Activated T-cell treated with anti-CD3 and anti-CD28 coated beads for 1 hour (primary cell): ENCODE measurements around the gene POP4.

ENCODE experiments used
- DNase-seq: peaks from one replicate; pipeline ENCODE4 v3.0.0-alpha.2; 2020; ENCODE audit warnings: low read depth

POP4 gene

GRCh38 chr19:29576761-29577648, 29.1 kb upstream of the POP4 start:
- DNase-seq = no peak

DNA sequence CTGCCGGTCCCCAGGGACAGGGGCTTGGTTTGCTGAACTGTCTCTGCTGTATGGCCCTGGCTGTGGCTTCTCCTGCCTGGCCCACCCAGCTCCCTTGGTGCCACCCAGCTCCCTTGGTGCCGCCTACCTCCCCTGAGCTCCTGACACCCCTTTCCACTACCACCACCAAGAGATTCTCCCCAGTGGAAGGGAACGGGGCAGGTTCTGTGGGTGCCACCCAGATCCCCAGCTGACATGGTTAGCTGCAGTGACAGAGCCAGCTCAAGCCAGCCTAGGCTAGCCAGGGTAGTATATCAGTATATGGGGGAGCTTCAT, 28.5 kb upstream of the POP4 start:
- DNase-seq = no peak

- no peak for DNase-seq
Observed at GRCh38 chr19:29578349-29578748, 27.7 kb upstream of the POP4 start.

GRCh38 chr19:29579308-29579910, 26.7 kb upstream of the POP4 start:
- DNase-seq = no peak

GRCh38 chr19:29581398-29581797, 24.7 kb upstream of the POP4 start:
- DNase-seq = no peak

DNA sequence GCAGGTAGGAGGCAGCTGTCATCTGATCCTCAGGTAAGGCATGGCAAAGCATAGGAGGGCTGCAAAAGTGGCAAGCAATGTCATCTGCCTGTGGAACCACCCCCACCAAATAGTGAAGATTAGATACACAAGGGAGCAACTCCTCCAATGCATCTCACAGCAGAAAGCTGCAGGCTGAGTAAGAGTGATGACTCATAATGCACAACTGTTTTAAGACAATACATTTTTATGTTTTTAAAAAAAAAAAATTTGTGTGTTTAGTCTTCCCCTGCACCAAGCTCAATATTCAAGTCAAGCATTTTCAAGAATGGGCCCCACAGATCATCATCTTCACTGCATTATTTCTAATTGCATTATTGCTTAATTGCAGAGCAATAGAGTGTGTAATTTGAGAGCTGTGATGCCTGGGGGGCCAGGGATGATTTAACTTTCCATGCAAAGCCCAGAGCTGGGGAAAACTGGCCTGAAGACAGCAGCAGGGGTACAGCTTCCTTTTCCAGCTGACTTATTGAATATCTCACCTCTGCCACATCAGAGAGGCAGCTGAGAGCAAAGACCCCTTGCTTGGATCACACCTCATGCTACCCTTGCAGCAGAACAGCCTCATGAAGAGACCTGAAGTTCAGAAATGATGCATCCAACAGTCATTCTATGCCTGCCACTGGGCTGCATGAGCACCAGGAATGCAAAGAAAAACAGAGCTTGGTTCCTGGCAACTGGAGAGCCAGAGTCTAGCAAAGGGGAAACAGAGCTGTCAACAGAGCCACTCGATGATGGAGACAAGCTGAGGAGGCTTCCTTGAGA, 22.7 kb upstream of the POP4 start:
- no peak for DNase-seq

GRCh38 chr19:29586401-29586800, 19.7 kb upstream of the POP4 start:
- no peak for DNase-seq

GRCh38 chr19:29587059-29587458, 19.0 kb upstream of the POP4 start:
- DNase-seq = no peak

- peak; percentile 15 for DNase-seq
Observed at GRCh38 chr19:29587518-29587986, 18.5 kb upstream of the POP4 start.

DNA sequence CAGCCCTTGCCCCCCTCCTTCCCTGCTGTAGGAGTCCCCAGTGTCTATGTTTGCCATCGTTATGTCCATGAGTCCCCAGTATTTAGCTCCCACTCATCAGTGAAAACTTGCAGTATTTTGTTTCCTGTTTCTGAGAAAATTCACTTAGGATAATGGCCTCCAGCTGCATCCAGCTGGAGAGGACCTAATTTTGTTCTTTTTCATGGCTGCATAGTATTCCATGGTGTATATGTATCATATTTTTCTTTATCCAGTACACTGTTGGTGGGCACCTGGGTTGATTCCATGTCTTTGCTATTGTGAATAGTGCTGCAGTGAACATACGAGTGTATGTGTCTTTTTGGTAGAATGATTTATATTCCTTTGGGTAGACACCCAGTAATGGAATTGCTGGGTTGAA, 18.0 kb upstream of the POP4 start:
- no peak for DNase-seq

GRCh38 chr19:29590278-29590677, 15.8 kb upstream of the POP4 start:
- no peak for DNase-seq

GRCh38 chr19:29591670-29592069, 14.4 kb upstream of the POP4 start:
- DNase-seq = no peak

DNA sequence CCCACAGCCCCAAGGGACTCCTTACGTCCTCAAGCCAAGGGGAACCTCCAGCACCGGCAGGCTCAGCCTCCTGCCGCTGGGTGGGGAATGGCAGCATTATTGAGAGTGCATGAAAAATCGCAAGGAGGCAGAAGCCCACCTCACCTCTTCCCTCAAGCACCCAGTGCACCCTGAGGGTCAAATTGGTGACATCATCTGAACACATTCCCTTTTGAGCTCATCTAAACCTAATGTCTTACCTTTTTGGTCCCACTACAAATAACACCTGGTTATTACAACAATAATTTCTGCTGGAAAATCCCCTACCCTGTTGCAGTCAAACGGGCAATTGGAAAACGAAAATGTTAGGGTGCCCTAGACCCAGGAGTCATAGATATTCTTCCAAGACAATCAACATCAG, 12.2 kb upstream of the POP4 start:
- no peak for DNase-seq

GRCh38 chr19:29596080-29596727, 9.9 kb upstream of the POP4 start:
- DNase-seq = no peak

- no peak for DNase-seq
Observed at GRCh38 chr19:29596885-29597525, 9.1 kb upstream of the POP4 start.

DNA sequence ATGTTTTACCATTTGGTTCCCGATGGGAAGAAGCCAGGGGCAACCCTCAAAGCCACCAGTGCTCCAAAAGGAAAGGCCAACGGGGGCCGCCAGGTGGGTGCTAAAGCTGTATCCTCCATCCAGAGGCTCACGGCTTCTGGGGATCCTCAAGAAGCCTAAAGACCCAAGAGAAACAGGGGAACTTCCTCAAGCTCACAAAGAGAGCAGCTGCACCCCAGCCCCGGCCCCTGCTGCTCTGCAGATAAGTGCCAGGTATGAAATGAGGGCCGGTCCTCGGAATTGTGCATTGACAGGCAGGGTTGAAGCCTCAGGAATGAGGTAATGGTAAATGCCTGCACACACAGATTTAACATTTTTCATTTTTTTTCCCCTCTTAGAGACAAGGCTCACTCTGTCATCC, 8.0 kb upstream of the POP4 start:
- no peak for DNase-seq

DNA sequence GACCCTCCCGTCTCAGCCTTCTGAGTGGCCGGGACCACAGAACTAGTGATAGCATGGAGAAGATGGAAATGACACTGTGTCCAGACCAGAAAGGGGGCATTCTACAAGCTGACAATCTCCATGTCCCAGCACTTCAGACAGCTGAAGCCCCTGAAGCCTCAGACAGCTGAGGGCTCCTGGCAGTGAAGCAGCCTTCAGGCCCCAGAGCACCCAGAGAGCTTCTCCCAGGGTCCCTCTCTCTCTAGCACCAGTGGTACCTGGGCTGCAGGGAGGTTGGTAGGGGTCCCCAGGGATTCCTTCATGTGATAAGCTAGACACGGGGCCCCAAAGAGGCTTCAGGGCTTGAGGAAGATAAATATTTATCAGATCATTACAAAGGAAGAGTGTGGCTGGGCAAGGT, 7.6 kb upstream of the POP4 start:
- no peak for DNase-seq

DNA sequence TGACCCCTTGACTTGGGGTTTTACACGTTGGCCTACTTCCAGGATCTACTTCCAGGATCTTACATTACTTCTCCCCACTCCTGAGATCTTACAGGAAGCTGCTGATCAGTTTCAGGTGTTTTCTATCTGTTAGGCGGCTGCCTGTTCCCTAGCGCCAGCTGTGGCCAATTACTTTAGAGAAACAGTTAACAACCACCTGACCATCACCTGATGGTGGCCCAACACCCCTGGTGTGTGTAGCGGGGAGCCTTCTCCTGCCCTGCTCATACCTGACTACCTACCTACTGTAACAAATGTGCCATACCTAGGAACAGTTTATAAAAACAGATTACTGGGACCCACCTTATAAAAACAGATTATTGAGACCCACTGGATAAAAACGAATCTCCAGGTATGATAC, 2.8 kb upstream of the POP4 start:
- DNase-seq = no peak

DNA sequence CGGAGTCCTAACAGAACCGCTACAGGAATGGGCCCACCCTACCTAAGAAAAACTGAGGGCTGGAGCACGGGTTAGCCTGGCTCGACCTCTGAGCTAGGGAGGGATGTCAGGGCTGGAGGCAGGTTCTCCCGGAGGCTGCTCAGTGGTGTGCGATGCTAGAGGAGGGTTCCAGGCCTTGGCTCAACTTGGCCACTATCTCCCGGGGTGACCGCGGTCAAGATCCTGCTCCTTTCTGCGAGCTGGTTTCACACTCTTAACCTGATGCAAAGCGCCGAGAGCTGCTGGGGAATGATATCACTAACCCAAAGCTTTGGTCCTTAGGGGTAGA, 301 bp downstream of the POP4 start:
- DNase-seq = no peak

DNA sequence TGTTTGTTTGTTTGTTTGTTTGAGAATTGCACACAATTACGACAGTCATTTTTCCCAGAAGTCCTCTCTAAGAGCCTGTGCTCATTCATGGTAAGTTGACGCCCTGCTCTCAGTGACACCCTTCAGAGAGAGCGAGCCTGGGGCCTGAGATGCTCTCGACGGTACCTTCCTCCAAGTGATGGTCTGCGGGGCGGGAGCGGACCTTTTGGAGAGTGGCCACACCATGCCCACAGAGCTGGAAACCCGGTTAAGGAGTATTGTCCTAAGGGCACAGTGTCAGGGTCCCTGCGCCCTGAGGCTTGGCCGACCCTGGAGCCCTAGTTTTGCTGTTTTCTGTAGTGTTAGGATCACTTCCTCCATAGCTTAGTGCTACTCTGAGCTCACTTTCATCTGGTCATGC, 3.6 kb downstream of the POP4 start:
- DNase-seq = no peak

DNA sequence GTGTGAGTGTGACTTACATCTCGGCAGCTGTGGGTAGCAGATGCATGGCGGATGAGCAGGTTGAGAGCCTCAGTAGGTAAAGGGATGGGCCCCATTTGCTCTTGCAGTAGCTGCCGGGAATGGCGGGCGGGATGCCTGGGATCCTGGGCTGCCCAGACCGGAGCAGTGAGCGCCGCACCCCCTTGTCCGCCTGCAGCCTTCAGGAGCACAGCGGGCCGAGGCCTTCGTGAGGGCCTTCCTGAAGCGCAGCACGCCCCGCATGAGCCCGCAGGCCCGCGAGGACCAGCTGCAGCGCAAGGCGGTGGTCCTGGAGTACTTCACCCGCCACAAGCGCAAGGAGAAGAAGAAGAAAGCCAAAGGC, 4.1 kb downstream of the POP4 start:
- DNase-seq = no peak

DNA sequence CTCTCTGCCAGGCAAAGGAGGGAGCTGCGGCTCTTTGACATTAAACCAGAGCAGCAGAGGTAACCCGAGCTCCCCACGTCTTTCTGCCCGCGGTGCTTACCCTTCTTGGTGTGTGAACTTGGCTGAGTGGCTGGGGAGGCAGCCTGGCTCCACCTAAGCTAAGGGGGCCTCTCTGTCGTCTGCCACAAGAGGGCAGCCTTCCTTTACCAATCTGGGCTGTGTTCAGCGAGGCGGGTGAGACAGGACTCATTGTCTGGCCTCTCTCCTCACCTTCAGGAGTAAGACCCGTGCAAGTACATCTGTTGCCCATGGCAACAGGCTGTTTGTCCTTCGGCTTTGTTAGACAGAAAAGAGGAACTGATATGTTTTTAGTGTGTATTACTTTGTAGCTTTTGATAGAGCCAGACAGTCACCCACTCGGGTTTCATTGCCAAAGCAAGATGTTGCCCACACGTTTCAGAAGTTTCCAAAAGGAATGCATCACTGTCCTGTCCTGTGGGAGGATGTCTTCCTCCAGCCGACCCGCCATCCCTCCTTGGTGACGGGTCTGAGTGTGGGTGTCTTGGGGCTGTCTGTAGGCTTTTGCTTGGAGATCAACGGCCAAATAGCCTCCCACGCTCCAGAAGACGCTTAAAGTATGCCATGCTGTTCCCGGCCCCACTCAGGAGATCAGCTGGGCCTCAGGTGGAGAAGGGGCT, 4.6 kb downstream of the POP4 start:
- peak; percentile 80 for DNase-seq
